ENCODE measurements around the gene CPNE8.

GRCh38 chr12:38711054-38711453 is 194.3 kb downstream of the CPNE8 start:
- TF ChIP-seq POLR2A (IDR thresholded peaks at IDR 0.05), result no peak
- no peak for TF ChIP-seq CTCF (IDR thresholded peaks at IDR 0.05)
